Neutrophil (primary cell): ENCODE measurements around the gene SULT6B1.

Experiments
- H3K27ac ChIP-seq: fragments of 200-600 bp; sonication (generic); 2 replicates; pipeline ENCODE4 v1.5.1; 2016; ENCODE audit warnings: mild to moderate bottlenecking, moderate library complexity
- H3K27me3 ChIP-seq: fragments of 200-600 bp; sonication (generic); 2 replicates; pipeline ENCODE4 v1.6.0; 2016; ENCODE audit warnings: mild to moderate bottlenecking
- H3K36me3 ChIP-seq: fragments of 200-600 bp; sonication (generic); 2 replicates; pipeline ENCODE4 v1.5.1; 2017
- H3K4me1 ChIP-seq, 2 experiments: fragments of 200-600 bp in 1 of 2; sonication (generic) in 1 of 2; 1 replicate in 1 of 2; 2 replicates in 1 of 2; pipeline versions ENCODE4 v1.5.1 to v1.6.1; 2013 to 2016; ENCODE audit warnings: low read depth in 1 of 2, low read length in 1 of 2, mild to moderate bottlenecking in 1 of 2, moderate library complexity in 1 of 2; ENCODE audit not compliant: control insufficient read depth in 1 of 2, insufficient read depth in 1 of 2
- H3K4me3 ChIP-seq, 2 experiments: fragments of 200-600 bp in 1 of 2; sonication (generic) in 1 of 2; 1 replicate in 1 of 2; 2 replicates in 1 of 2; pipeline ENCODE4 v1.5.1; 2013 to 2016; ENCODE audit warnings: low read depth in 1 of 2, low read length in 1 of 2, mild to moderate bottlenecking in 1 of 2, moderate library complexity in 1 of 2
- H3K9me3 ChIP-seq: fragments of 200-600 bp; sonication (generic); 2 replicates; pipeline ENCODE4 v1.5.1; 2016
- CTCF ChIP-seq: fragments of 200-600 bp; sonication (generic); IDR thresholded peaks from 2 replicates; pipeline ENCODE4 v1.5.1; 2016; ENCODE audit warnings: antibody characterized with exemption

The SULT6B1 gene

GRCh38 chr2:37154785-37155184, 33.7 kb downstream of the SULT6B1 start:
- Histone ChIP-seq H3K36me3 (no peaks in the 10 kb centered on the region), H3K4me1 (peaks cover 53 to 58% of the 10 kb centered on the region in 2 experiments), H3K4me3 (peak overlapping the region; percentile 2 to 86), H3K27ac (peak overlapping the region; percentile 96), H3K9me3 (no peaks in the 10 kb centered on the region), H3K27me3 (no peaks in the 10 kb centered on the region)
- TF ChIP-seq CTCF: no peak

DNA sequence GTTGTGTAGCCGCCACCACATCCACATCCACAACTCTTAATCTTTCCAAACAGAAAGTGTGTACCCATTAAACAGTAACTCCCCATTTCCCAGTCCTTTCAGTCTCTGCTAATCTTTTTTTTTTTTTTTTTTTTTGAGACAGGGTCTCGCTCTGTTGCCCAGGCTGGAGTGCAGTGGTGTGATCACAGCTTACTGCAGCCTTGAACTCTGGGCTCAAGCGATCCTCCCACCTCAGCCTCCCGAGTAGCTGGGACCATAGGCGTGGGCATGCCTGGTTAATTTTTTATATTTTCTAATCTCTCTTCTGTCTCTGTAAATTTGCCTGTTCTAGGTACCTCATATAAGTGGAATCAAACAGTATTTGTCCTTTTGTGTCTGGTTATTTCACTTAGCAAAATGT, 35.2 kb downstream of the SULT6B1 start:
- H3K36me3 ChIP-seq: peaks cover 6% of the 10 kb centered on the region
- no peaks in the 10 kb centered on the region for H3K9me3 ChIP-seq
- TF ChIP-seq CTCF: no peak
- H3K4me3 ChIP-seq: no peak overlapping the region
- H3K27ac ChIP-seq: peak overlapping the region; percentile 35
- H3K4me1 ChIP-seq: peaks cover 68 to 69% of the 10 kb centered on the region in 2 experiments
- H3K27me3 ChIP-seq: no peaks in the 10 kb centered on the region

DNA sequence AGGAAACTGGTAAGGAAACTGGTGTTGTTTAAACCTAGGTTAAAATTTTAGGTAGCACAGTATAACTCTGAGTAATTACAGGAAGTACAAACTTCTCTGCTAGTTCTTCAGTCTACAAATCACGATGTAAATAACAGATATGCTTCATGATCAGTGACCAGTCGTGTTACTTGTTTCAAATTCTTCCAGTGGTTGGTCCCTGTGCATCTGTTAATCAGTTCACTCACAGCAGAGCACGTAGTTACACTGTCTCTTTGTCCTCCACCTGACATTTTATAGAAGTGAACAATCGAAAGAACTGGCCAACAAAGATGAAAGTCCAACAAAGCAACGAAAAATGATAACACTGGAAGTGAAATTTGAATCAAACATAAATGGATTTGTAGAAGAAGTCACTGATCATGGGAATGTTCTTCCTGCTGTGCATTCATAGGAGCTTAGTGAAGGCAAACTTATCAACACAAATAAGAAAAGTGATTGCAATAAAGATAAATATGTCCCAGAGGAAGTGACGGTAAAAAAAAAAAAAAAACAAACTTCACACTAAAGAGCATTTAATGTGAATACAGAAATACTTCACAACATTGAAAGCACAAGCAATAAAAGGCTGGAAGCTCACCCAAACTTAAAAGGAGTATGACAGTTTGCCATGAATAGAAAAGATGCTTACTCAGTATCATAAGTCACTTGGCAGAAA, 38.7 kb downstream of the SULT6B1 start:
- peaks cover 73 to 80% of the 10 kb centered on the region in 2 experiments for H3K4me1 ChIP-seq
- peak overlapping the region; percentile 68 for H3K27ac ChIP-seq
- no peaks in the 10 kb centered on the region for H3K27me3 ChIP-seq
- no peak overlapping the region for H3K4me3 ChIP-seq
- no peak for TF ChIP-seq CTCF
- no peaks in the 10 kb centered on the region for H3K9me3 ChIP-seq
- H3K36me3 ChIP-seq: peaks cover 15% of the 10 kb centered on the region

DNA sequence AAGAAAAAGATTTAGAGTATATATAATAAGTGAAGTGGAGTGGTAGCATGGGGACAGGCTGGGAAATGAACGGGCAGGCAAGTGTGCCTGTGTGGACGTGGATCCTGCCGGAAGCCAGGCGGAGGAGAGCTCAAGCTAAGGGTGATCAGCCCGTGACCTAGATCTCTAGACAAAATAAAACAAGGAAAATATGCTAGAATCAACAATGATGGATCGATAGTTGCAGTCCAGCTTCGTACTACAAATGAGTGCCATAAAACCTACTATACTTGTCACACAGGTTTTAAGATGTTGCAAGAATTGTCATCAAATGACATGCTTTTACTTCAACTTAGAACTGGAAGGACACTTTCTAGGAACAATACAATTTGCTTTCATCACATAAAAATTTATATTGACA, 40.1 kb downstream of the SULT6B1 start:
- TF ChIP-seq CTCF: no peak
- H3K9me3 ChIP-seq: no peaks in the 10 kb centered on the region
- H3K36me3 ChIP-seq: peaks cover 30% of the 10 kb centered on the region
- no peaks in the 10 kb centered on the region for H3K27me3 ChIP-seq
- H3K4me3 ChIP-seq: no peak overlapping the region
- peaks cover 70 to 77% of the 10 kb centered on the region in 2 experiments for H3K4me1 ChIP-seq
- H3K27ac ChIP-seq: peak overlapping the region; percentile 51

DNA sequence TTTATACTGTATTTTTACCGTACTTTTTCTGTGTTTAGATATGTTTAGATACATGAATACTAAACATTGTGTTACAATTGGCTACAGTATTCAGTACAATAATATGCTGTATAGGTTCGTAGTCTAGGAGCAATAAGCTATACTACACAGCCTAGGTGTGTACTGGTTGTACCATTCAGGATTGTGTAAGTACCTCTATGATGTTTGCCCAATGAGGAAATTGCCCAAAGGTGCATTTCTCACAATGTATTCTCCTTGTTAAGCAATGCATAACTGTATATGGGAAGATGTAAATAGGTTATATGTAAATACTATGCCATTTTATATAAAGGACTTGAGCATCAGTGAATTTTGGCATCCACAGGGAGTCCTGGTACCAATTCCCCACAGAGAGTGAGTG, 42.4 kb downstream of the SULT6B1 start:
- peak overlapping the region; percentile 82 for H3K27ac ChIP-seq
- no peaks in the 10 kb centered on the region for H3K27me3 ChIP-seq
- H3K4me3 ChIP-seq: peak overlapping the region in 1 of 2 experiments; percentile 26
- H3K9me3 ChIP-seq: no peaks in the 10 kb centered on the region
- H3K4me1 ChIP-seq: peaks cover 61 to 65% of the 10 kb centered on the region in 2 experiments
- no peak for TF ChIP-seq CTCF
- H3K36me3 ChIP-seq: peaks cover 50% of the 10 kb centered on the region
